GM18868 (cell line): Measurements from ENCODE around the gene ARID5B.
"Not testable (repeated sequence)": the region's sequence is repeated elsewhere in the genome, so short reads cannot be mapped to it uniquely, and the experiment has no call there.

Experiments used
- ATAC-seq: cut with Tn5 transposase; IDR thresholded peaks from one replicate; pipeline ENCODE4 v1.9.1; 2021; ENCODE audit warnings: mild to moderate bottlenecking, moderate library complexity; ENCODE audit not compliant: unreplicated experiment

Gene ARID5B

DNA sequence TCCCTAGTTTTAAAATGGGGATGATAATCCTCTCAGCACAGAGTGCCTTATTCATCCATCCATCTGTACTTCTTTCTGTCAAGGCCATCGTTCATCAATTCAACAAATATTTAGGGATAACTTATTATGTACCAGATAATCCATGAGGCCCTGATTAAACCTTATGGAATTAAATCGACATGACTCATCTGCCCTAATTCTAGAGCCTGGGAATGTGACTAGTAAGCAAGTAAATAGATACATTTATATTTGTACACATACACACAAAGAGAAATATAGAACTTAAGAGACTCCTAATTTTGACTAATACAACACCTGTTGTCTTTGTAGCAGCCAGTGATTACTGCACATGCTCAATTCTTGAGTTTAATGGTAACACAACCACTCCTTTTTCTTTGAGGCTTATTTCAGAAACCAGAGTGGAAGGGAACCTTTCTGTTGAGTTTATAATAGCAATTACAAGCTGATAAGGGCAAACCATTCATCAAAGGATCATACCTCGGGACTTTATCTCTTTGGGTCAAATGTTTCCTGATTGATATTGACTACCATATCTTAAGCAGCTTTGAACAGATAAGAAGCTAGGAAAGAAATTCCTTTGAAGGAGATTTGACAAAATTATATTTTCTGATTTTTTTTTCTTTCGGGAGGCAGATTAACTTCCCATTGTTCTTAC is 122.7 kb downstream of the ARID5B start:
- ATAC-seq, result no peak

- ATAC-seq, result no peak
Measured at GRCh38 chr10:62025134-62025794, 123.8 kb downstream of the ARID5B start.

- no peak for ATAC-seq
Measured at GRCh38 chr10:62025901-62026879, 124.7 kb downstream of the ARID5B start.

- ATAC-seq, result no peak
Measured at GRCh38 chr10:62027841-62028501, 126.5 kb downstream of the ARID5B start.

DNA sequence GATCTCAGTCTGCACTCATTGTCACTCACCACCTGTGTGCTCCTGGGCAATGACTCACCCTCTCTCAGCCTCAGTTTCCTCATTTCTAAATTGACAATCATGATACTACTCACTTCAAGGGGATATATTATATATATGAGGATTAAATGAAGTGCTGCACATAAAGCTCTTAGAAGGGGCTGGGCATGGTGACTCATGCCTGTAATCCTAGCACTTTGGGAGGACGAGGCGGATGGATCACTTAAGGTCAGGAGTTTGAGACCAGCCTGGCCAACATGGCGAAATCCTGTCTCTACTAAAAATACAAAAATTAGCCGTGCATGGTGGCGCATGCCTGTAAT is 127.0 kb downstream of the ARID5B start:
- not testable (repeated sequence) for ATAC-seq

GRCh38 chr10:62029401-62029800 is 127.9 kb downstream of the ARID5B start:
- no peak for ATAC-seq

GRCh38 chr10:62031507-62031906 is 130.0 kb downstream of the ARID5B start:
- ATAC-seq, result no peak

GRCh38 chr10:62033125-62033524 is 131.6 kb downstream of the ARID5B start:
- no peak for ATAC-seq

DNA sequence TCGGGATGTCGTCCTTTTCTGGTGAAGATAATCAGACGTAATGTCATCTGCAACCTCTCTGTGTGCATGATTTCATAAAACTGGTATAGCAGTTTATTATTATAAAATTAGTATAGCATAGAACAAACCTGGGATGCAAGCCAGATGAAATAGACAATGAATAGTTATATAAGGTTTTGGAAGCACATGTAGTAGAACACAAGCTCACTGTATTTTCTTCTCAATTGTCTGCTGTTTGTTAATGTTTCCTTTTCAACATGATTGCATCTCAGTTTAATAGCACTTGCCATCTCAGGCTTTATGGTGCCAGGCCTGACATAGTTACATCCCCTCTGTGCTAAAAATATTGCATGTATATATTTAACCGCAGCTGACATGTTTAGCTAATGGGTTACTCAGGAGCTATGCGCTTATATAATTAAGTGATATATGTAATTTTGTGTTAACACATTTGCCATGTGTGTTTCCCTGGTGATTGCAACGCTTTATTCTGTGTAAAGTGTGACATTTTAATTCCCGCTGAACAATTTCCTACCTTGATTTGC is 132.7 kb downstream of the ARID5B start:
- ATAC-seq, result no peak

- ATAC-seq, result no peak
Measured at GRCh38 chr10:62036186-62037081, 134.9 kb downstream of the ARID5B start.

- ATAC-seq, result no peak
Measured at GRCh38 chr10:62037166-62037831, 135.8 kb downstream of the ARID5B start.

GRCh38 chr10:62037890-62038608 is 136.6 kb downstream of the ARID5B start:
- no peak for ATAC-seq

- peak; percentile 75 for ATAC-seq
Measured at GRCh38 chr10:62038609-62039190, 137.2 kb downstream of the ARID5B start.

DNA sequence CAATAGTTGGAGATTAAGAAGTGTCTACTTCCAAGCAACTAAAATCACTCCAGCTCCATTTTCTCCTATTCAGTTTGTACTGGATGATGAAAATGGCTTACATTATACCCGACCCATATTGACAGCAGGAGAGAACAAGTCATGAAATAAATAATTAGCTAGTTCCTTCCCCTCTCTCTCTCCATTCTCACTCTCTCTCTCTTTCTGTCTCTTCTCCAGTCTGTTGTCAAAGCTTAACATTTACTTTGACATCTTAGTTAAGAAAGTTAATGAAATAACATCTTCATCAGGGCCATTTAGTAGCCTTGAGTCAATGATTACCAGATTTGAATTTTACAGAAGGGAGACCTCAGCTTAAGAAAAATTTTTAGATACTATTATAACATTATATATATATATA is 138.5 kb downstream of the ARID5B start:
- ATAC-seq, result no peak

- no peak for ATAC-seq
Measured at GRCh38 chr10:62040881-62041280, 139.4 kb downstream of the ARID5B start.

GRCh38 chr10:62043421-62044021 is 142.0 kb downstream of the ARID5B start:
- ATAC-seq, result no peak

DNA sequence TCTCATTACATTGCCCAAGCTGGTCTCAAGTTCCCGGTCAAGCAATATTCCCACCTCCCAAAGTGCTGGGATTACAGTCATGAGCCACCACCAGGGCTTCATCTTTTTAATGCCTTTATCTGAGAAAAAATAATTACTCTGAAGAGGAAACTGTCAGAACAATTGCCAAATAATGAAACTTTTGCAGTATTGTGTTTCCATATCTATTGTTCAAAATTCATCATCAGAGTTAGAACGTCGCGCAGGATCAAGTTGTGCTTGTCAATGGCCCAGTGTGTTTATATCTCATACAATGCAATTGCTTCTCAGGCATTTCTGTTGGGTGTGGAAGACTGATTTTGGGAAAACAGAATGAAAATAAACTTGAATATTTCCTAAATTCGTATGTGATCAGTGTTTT is 143.1 kb downstream of the ARID5B start:
- ATAC-seq, result no peak
